Measurements from ENCODE around the gene GRIN3B.

DNA sequence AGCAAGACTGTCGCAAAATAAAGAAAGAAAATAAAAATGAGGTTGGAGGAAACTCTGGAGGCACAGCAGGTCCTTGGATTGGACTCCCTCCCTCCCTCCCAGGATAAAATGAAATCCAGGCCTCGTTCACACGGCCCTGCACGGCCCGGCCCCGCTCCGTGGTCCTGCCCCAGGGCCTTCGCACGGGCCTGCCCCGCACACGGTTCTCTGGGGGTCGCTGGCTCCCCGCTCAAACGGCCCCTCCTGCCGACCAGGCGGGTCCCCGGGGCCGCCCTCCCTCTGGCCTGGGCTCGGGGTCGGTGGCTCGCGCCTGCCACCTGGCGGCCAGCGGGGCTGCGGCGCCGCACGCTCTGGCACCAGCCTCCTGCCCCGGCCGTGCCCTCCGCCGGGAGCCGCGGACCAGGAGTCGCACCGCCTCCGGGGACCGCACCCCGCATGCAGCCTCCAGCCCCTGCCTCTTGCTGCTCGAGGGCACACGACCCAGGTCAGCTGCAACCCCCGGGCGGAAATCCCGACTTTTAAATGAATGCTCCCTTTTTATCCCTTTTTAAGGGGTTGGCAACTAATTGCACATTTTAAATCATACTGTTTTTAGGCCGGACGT is 17.6 kb upstream of the GRIN3B start:
- TF ChIP-seq TAF1 (IDR thresholded peaks at IDR 0.05; ENCODE audit: low read depth, low read length) (no peak), SPI1 (IDR thresholded peaks at IDR 0.05; ENCODE audit: low read depth, low read length) (no peak)

All from GM12891 (cell line).